IMR-90 (cell line): Measurements from ENCODE around the gene GRID1. TPM values are rescaled to one million over a fixed set of nuclear protein-coding genes. Genes with fewer than 3 reads are reported as not detected.

ENCODE experiments used
- ATAC-seq: fragments of 200-7000 bp; cut with Tn5 transposase; 2 replicates; pipeline ENCODE4 v1.9.1; 2020; ENCODE audit warnings: low read depth, mild to moderate bottlenecking, moderate library complexity
- BruUV-seq: library from RNA; stranded (reverse); fragments of 400-500 nt; replicated peaks from 2 replicates; lab custom pipeline; 2021; lab: Mats Ljungman, UMichigan
- CTCF ChIA-PET: fragments of 300-600 bp; formaldehyde crosslinking; extraction: SDS; loops from one replicate; lab custom pipeline; 2021; ENCODE audit warnings: antibody characterized with exemption; lab: Yijun Ruan, JAX
- POLR2A ChIA-PET: fragments of 300-600 bp; sonication (Branson Sonifier 250); formaldehyde crosslinking; loops from one replicate; lab custom pipeline; 2022; ENCODE audit warnings: antibody characterized with exemption; ENCODE audit not compliant: unreplicated experiment; lab: Charles Lee
- DNase-seq: peaks from one replicate; pipeline ENCODE4 v3.0.0; 2013
- H2AFZ ChIP-seq: replicated peaks from 2 replicates; pipeline ENCODE3; 2013; ENCODE audit warnings: low read length, mild to moderate bottlenecking; ENCODE audit not compliant: poor library complexity
- H2AK5ac ChIP-seq: 2 replicates; pipeline ENCODE4 v1.6.1; 2013; ENCODE audit warnings: low read depth, low read length, inconsistent platforms
- H2AK9ac ChIP-seq: replicated peaks from 2 replicates; pipeline ENCODE3; 2013; ENCODE audit warnings: mild to moderate bottlenecking, low read depth, low read length, moderate library complexity; ENCODE audit not compliant: poor library complexity
- H2BK120ac ChIP-seq: 2 replicates; pipeline ENCODE4 v1.6.1; 2013; ENCODE audit warnings: low read depth, low read length, inconsistent platforms
- H2BK15ac ChIP-seq: 3 replicates; pipeline ENCODE4 v1.6.1; 2013; ENCODE audit warnings: low read depth, low read length, inconsistent platforms
- H2BK20ac ChIP-seq: 2 replicates; pipeline ENCODE4 v1.6.1; 2013; ENCODE audit warnings: low read depth, mild to moderate bottlenecking, inconsistent platforms, low read length, moderate library complexity
- H2BK5ac ChIP-seq: 2 replicates; pipeline ENCODE4 v1.6.1; 2013; ENCODE audit warnings: mild to moderate bottlenecking, low read depth, low read length, inconsistent platforms; ENCODE audit not compliant: poor library complexity, severe bottlenecking
- H3K14ac ChIP-seq: replicated peaks from 2 replicates; pipeline ENCODE4 v1.6.1; 2013; ENCODE audit warnings: low read depth, low read length, inconsistent platforms
- H3K18ac ChIP-seq: 2 replicates; pipeline ENCODE4 v1.6.1; 2013; ENCODE audit warnings: low read depth, low read length, control low read depth
- H3K23ac ChIP-seq: 2 replicates; pipeline ENCODE4 v1.6.1; 2013; ENCODE audit warnings: low read depth, low read length, inconsistent platforms
- H3K27ac ChIP-seq: 2 replicates; pipeline ENCODE4 v1.5.1; 2013; ENCODE audit warnings: mild to moderate bottlenecking, control low read depth, low read length; ENCODE audit not compliant: insufficient read depth
- H3K27me3 ChIP-seq: 2 replicates; pipeline ENCODE4 v1.6.1; 2013; ENCODE audit warnings: low read length; ENCODE audit not compliant: control insufficient read depth, insufficient read depth
- H3K36me3 ChIP-seq: 2 replicates; pipeline ENCODE4 v1.6.1; 2013; ENCODE audit warnings: low read length, mixed read lengths; ENCODE audit not compliant: control insufficient read depth, insufficient read depth
- H3K4ac ChIP-seq: 2 replicates; pipeline ENCODE4 v1.6.1; 2013; ENCODE audit warnings: low read depth, low read length, inconsistent platforms
- H3K4me1 ChIP-seq: 2 replicates; pipeline ENCODE4 v1.6.1; 2013; ENCODE audit warnings: low read length, mixed read lengths; ENCODE audit not compliant: control insufficient read depth, insufficient read depth
- H3K4me2 ChIP-seq: 2 replicates; pipeline ENCODE4 v1.6.1; 2013; ENCODE audit warnings: low read depth, mild to moderate bottlenecking, control low read depth, low read length, moderate library complexity
- H3K4me3 ChIP-seq: 2 replicates; pipeline ENCODE4 v1.5.1; 2013; ENCODE audit warnings: low read depth, mild to moderate bottlenecking, control low read depth, low read length, moderate library complexity; ENCODE audit not compliant: insufficient read depth
- H3K56ac ChIP-seq: 2 replicates; pipeline ENCODE4 v1.6.1; 2013; ENCODE audit warnings: low read length, inconsistent platforms; ENCODE audit not compliant: insufficient read depth; ENCODE audit errors: extremely low read depth
- H3K79me1 ChIP-seq, 2 experiments: 2 replicates each; pipeline ENCODE4 v1.6.1; 2013; ENCODE audit warnings: low read length in 2 of 2, inconsistent platforms in 1 of 2, low read depth in 1 of 2
- H3K9ac ChIP-seq: 2 replicates; pipeline ENCODE4 v1.6.1; 2013; ENCODE audit warnings: low read depth, low read length, control low read depth
- H3K9me1 ChIP-seq: 2 replicates; pipeline ENCODE4 v1.6.1; 2013; ENCODE audit warnings: low read length, inconsistent platforms; ENCODE audit not compliant: insufficient read depth
- H3K9me3 ChIP-seq: 2 replicates; pipeline ENCODE4 v1.6.1; 2013; ENCODE audit warnings: low read length; ENCODE audit not compliant: control insufficient read depth, insufficient read depth
- H4K20me1 ChIP-seq: 2 replicates; pipeline ENCODE4 v1.6.1; 2013; ENCODE audit warnings: low read length, inconsistent platforms; ENCODE audit not compliant: insufficient read depth
- H4K5ac ChIP-seq: 2 replicates; pipeline ENCODE4 v1.6.1; 2013; ENCODE audit warnings: mild to moderate bottlenecking, low read depth, low read length, control low read depth
- H4K8ac ChIP-seq, 2 experiments: 2 replicates each; pipeline ENCODE4 v1.6.1; 2013; ENCODE audit warnings: low read depth in 2 of 2, low read length in 2 of 2, control low read depth in 1 of 2, inconsistent platforms in 1 of 2
- H4K91ac ChIP-seq: 2 replicates; pipeline ENCODE4 v1.6.1; 2013; ENCODE audit warnings: low read depth, low read length, inconsistent platforms; ENCODE audit not compliant: insufficient read depth
- BHLHE40 ChIP-seq: fragments of 150-350 bp; IDR thresholded peaks from 2 replicates; pipeline ENCODE4 v1.6.1; 2016; ENCODE audit warnings: mild to moderate bottlenecking, low read depth, low read length
- CHD1 ChIP-seq: IDR thresholded peaks from 2 replicates; pipeline ENCODE4 v1.6.1; 2012; ENCODE audit warnings: low read depth, low read length, improper control_type of control experiment
- CTCF ChIP-seq: conservative IDR thresholded peaks from 2 replicates; pipeline ENCODE4 v1.5.1; 2012; ENCODE audit warnings: mild to moderate bottlenecking, low read depth, low read length, improper control_type of control experiment
- ELK1 ChIP-seq: fragments of 150-350 bp; IDR thresholded peaks from 2 replicates; pipeline ENCODE4 v1.6.1; 2016; ENCODE audit warnings: low read depth, mild to moderate bottlenecking, low read length, moderate library complexity, borderline replicate concordance
- FOS ChIP-seq: fragments of 150-350 bp; IDR thresholded peaks from 2 replicates; pipeline ENCODE4 v1.6.1; 2016; ENCODE audit warnings: low read depth, low read length
- MAFK ChIP-seq: IDR thresholded peaks from 2 replicates; pipeline ENCODE4 v1.6.1; 2012; ENCODE audit warnings: low read depth, low read length, improper control_type of control experiment
- MAZ ChIP-seq: IDR thresholded peaks from 2 replicates; pipeline ENCODE4 v1.6.1; 2012; ENCODE audit warnings: low read depth, mild to moderate bottlenecking, low read length, improper control_type of control experiment, moderate library complexity, borderline replicate concordance
- NFE2L2 ChIP-seq: fragments of 150-350 bp; IDR thresholded peaks from 2 replicates; pipeline ENCODE4 v1.6.1; 2016; ENCODE audit warnings: low read depth, mild to moderate bottlenecking, low read length
- POLR2A ChIP-seq: IDR thresholded peaks from 2 replicates; pipeline ENCODE4 v1.6.1; 2012; ENCODE audit warnings: mild to moderate bottlenecking, low read depth, low read length
- RAD21 ChIP-seq: IDR thresholded peaks from 2 replicates; pipeline ENCODE4 v1.6.1; 2012; ENCODE audit warnings: low read length, improper control_type of control experiment
- RCOR1 ChIP-seq: IDR thresholded peaks from 2 replicates; pipeline ENCODE4 v1.6.1; 2012; ENCODE audit warnings: mild to moderate bottlenecking, low read length, improper control_type of control experiment; ENCODE audit not compliant: insufficient replicate concordance
- RFX5 ChIP-seq: IDR thresholded peaks from 2 replicates; pipeline ENCODE4 v1.8.0; 2012; ENCODE audit warnings: low read depth, mild to moderate bottlenecking, low read length, moderate library complexity
- USF2 ChIP-seq: fragments of 150-350 bp; IDR thresholded peaks from 2 replicates; pipeline ENCODE4 v1.6.1; 2017; ENCODE audit warnings: mild to moderate bottlenecking, antibody characterized with exemption, low read length, low read depth
- WGBS, 2 experiments: methylation state at CpG; one replicate each; pipeline versions ENCODE4 v1.1.5 to v1.1.7; 2013; ENCODE audit warnings: missing lambda C conversion rate in 2 of 2; ENCODE audit not compliant: insufficient read length in 1 of 2; ENCODE audit errors: extremely low coverage in 2 of 2; 5-methylcytosine and 5-hydroxymethylcytosine counted together
- dilution Hi-C: fragments of 300-500 bp; cut with HindIII; formaldehyde crosslinking; loops from one replicate; pipeline ENCODE4 v1.14.3; 2018; ENCODE audit warnings: low sequenced_read_pairs; ENCODE audit not compliant: unreplicated experiment
- in situ Hi-C: fragments of 300-500 bp; cut with MboI; formaldehyde crosslinking; loops from 3 replicates; pipeline ENCODE4 v1.14.3; 2019; ENCODE audit warnings: low sequenced_read_pairs, inconsistent platforms, mixed read lengths
- intact Hi-C: fragments of 100-400 bp; cut with micrococcal nuclease; formaldehyde crosslinking; loops from 2 replicates; pipeline ENCODE4 v1.10.0; 2022
- polyA plus RNA-seq, 3 experiments: library from polyadenylated mRNA; depleted of rRNA; stranded (reverse); fragments of >200 nt; gene quantifications; 2 replicates each; pipeline ENCODE4 v1.2.3, GENCODE V29; 2012; ENCODE audit warnings: low replicate concordance in 1 of 3
- total RNA-seq: library from RNA; depleted of rRNA; stranded (reverse); fragments of >200 nt; gene quantifications from 2 replicates; pipeline ENCODE4 v1.2.3, GENCODE V29; 2012

The GRID1 gene
- total and polyA plus RNA-seq, 2 of the 4 experiments (the other 2 are of a cell fraction), result not detected

GRCh38 chr10:86300931-86301830 lies 65.4 kb downstream of the GRID1 start (continued):
- no peak for TF ChIP-seq MAFK

GRCh38 chr10:86300399-86300925 lies 66.1 kb downstream of the GRID1 start:
- Histone ChIP-seq H3K23ac (no peak overlapping the region), H3K27ac (no peak overlapping the region)
- intact Hi-C loops, result no loop called here
- no peak for TF ChIP-seq CTCF
- TF ChIP-seq CHD1, result no peak
- no peak for TF ChIP-seq RCOR1
- TF ChIP-seq FOS, result no peak
- TF ChIP-seq ELK1, result no peak
- no peak for TF ChIP-seq NFE2L2
- no peak for TF ChIP-seq RFX5
- TF ChIP-seq USF2, result no peak
- TF ChIP-seq RAD21, result no peak
- no peak for TF ChIP-seq POLR2A
- no peak for TF ChIP-seq BHLHE40
- no peak for TF ChIP-seq MAZ

More at GRCh38 chr10:86300399-86300925, 66.1 kb downstream of the GRID1 start:
- Histone ChIP-seq H3K4me2 (no peak overlapping the region), H3K9me3 (no peaks in the 10 kb centered on the region), H3K27me3 (no peaks in the 10 kb centered on the region), H4K91ac (no peak overlapping the region), H3K79me1 (no peaks in the 10 kb centered on the region), H3K14ac (no peak overlapping the region), H3K36me3 (no peaks in the 10 kb centered on the region), H2AFZ (no peak overlapping the region), H3K9ac (no peak overlapping the region), H2BK5ac (no peak overlapping the region), H4K8ac (no peak overlapping the region), H2BK15ac (no peak overlapping the region), H2AK9ac (no peak overlapping the region), H2BK120ac (no peak overlapping the region), H3K4me3 (no peak overlapping the region), H2BK20ac (no peak overlapping the region), H3K18ac (no peak overlapping the region), H3K9me1 (no peaks in the 10 kb centered on the region), H4K5ac (no peak overlapping the region), H3K4me1 (no peaks in the 10 kb centered on the region), H4K20me1 (no peaks in the 10 kb centered on the region), H2AK5ac (no peak overlapping the region), H3K4ac (no peak overlapping the region), H3K56ac (no peak overlapping the region)
- ATAC-seq, result no peak
- WGBS, 2 experiments, result no CpG with 5 or more reads among the region's 3 CpGs
- dilution Hi-C loops, result no loop called here
- CTCF ChIA-PET, result no interaction called here
- no TSS peak for BruUV-seq
- POLR2A ChIA-PET, result no interaction called here
- no peak for DNase-seq
- in situ Hi-C loops, result no loop called here
